CD8-positive, alpha-beta memory T cell (primary cell): Measurements from ENCODE around the gene CALML3. TPM values are rescaled to one million over a fixed set of nuclear protein-coding genes. Genes with fewer than 3 reads are reported as not detected.

Source experiments
- CTCF ChIA-PET: fragments of 350-600 bp; sonication (Branson Sonifier 250); formaldehyde crosslinking; loops from one replicate; lab custom pipeline; 2021; ENCODE audit warnings: antibody characterized with exemption; lab: Charles Lee
- POLR2A ChIA-PET: fragments of 350-600 bp; sonication (Branson Sonifier 250); formaldehyde crosslinking; loops from one replicate; lab custom pipeline; 2021; ENCODE audit warnings: antibody characterized with exemption; lab: Charles Lee
- DNase-seq, 5 donors: peaks; one replicate each; pipeline versions ENCODE4 v3.0.0 to v3.0.0-alpha.2; 2020 to 2022; ENCODE audit warnings: mixed read lengths in 1 of 5
- H3K27ac ChIP-seq: one replicate; pipeline ENCODE4 v1.7.0; 2013; ENCODE audit warnings: low read depth, mild to moderate bottlenecking, low read length, moderate library complexity
- H3K27me3 ChIP-seq: 2 replicates; pipeline ENCODE4 v1.7.0; 2013; ENCODE audit warnings: low read length, mild to moderate bottlenecking; ENCODE audit not compliant: insufficient read depth, poor library complexity, severe bottlenecking
- H3K36me3 ChIP-seq: 2 replicates; pipeline ENCODE4 v1.7.0; 2013; ENCODE audit warnings: mild to moderate bottlenecking, low read length, moderate library complexity; ENCODE audit not compliant: insufficient read depth
- H3K4me1 ChIP-seq: 2 replicates; pipeline ENCODE4 v1.7.0; 2013; ENCODE audit warnings: mild to moderate bottlenecking, low read length, moderate library complexity; ENCODE audit not compliant: insufficient read depth
- H3K4me3 ChIP-seq: 2 replicates; pipeline ENCODE4 v1.7.0; 2013; ENCODE audit warnings: mild to moderate bottlenecking, low read length
- H3K9me3 ChIP-seq: 2 replicates; pipeline ENCODE4 v1.7.0; 2013; ENCODE audit warnings: mild to moderate bottlenecking, low read length
- H3K27ac Mint-ChIP-seq, 8 donors: one replicate each; pipeline ENCODE4 v1.8.0; 2020 to 2021; ENCODE audit warnings: mixed read lengths in 8 of 8, mild to moderate bottlenecking in 6 of 8, inconsistent platforms in 3 of 8, moderate library complexity in 3 of 8
- H3K27me3 Mint-ChIP-seq, 2 donors: one replicate each; pipeline ENCODE4 v1.8.0; 2020 to 2021; ENCODE audit warnings: mixed read lengths in 2 of 2, mild to moderate bottlenecking in 1 of 2, moderate library complexity in 1 of 2
- H3K36me3 Mint-ChIP-seq, 3 donors: one replicate each; pipeline ENCODE4 v1.8.0; 2020 to 2021; ENCODE audit warnings: mixed read lengths in 3 of 3, inconsistent platforms in 1 of 3, mild to moderate bottlenecking in 1 of 3
- H3K4me1 Mint-ChIP-seq, 3 donors: one replicate each; pipeline ENCODE4 v1.8.0; 2020 to 2021; ENCODE audit warnings: mixed read lengths in 3 of 3, inconsistent platforms in 1 of 3, mild to moderate bottlenecking in 1 of 3
- H3K4me3 Mint-ChIP-seq, 7 donors: one replicate each; pipeline ENCODE4 v1.8.0; 2020 to 2021; ENCODE audit warnings: mixed read lengths in 7 of 7, mild to moderate bottlenecking in 6 of 7, moderate library complexity in 4 of 7, inconsistent platforms in 2 of 7
- H3K9me3 Mint-ChIP-seq, 5 donors: one replicate each; pipeline ENCODE4 v1.8.0; 2020 to 2022; ENCODE audit warnings: mixed read lengths in 5 of 5, mild to moderate bottlenecking in 3 of 5, moderate library complexity in 2 of 5, inconsistent platforms in 1 of 5
- polyA plus RNA-seq: library from polyadenylated mRNA; unstranded; fragments of 300-500 nt; fragmentation: Illumina TruSeq; gene quantifications from one replicate; pipeline ENCODE4 v1.2.3, GENCODE V29; 2021
- total RNA-seq, 2 experiments: library from RNA; stranded (reverse); gene quantifications; one replicate each; pipeline ENCODE4 v1.2.3, GENCODE V29; 2021

CALML3 gene
- total and polyA plus RNA-seq, 3 experiments from 2014 or later = not detected

DNA sequence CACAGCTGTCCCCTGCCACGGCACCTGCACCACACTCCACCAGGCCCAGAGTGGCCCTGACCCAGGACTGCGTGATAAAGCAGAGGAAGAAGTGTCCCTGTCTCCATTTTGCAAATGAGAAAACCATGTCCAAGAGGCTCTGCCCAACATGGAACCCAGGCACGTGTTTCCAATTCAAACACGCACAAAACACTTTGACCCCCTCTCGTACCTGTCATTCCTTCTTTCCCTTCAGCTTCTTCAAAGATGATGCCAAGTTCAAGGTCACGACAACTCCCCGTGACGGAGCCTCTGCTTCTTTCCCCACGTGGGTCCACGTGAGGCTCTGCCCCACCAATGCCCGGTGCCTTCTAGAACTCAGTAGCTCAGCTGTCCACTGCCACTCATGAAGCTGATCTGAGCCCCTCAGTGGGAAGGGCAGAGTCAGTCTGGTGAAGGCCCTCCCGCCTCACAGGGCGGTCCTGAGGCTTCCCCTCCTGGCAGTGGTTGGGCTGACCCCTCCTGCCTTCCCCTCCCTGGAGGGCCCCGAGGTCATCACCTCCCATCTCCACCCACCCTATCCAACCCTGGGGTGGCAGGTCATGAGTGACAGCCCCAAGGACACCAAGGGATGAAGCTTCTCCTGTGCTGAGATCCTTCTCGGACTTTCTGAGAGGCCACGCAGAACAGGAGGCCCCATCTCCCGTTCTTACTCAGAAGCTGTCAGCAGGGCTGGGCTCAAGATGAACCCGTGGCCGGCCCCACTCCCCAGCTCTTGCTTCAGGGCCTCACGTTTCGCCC lies 44.4 kb upstream of the CALML3 start:
- Mint-ChIP-seq H3K9me3 (no peaks in the 10 kb centered on the region), H3K4me1 (no peaks in the 10 kb centered on the region), H3K27me3 (peaks cover 2 to 13% of the 10 kb centered on the region in 2 donors), H3K4me3 (no peak overlapping the region), H3K27ac (no peak overlapping the region), H3K36me3 (no peaks in the 10 kb centered on the region)
- Histone ChIP-seq H3K9me3 (no peaks in the 10 kb centered on the region), H3K4me1 (no peaks in the 10 kb centered on the region), H3K27ac (peak overlapping the region; percentile 91), H3K4me3 (no peak overlapping the region), H3K27me3 (no peaks in the 10 kb centered on the region), H3K36me3 (no peaks in the 10 kb centered on the region)
- DNase-seq = no peak
- POLR2A ChIA-PET = no interaction called here
- CTCF ChIA-PET = no interaction called here

DNA sequence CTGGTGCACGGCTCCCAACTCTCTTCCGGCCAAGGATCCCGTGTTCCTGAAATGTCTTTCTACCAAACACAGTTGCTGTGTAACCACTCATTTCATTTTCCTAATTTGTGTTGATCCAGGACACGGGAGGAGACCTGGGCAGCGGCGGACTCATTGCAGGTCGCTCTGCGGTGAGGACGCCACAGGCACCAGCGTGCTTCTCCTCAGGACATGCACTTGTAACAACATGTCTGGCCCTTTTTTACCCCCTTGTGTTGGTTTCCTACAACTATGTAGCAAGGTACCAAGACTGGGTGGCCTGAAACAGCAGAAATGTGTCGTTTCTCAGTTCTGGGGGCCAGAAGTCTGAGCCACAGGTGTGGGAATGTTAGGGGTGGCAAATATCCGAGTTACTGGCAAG lies 43.6 kb upstream of the CALML3 start:
- no peak overlapping the region for H3K4me3 ChIP-seq
- no peaks in the 10 kb centered on the region for H3K9me3 ChIP-seq
- no peaks in the 10 kb centered on the region for H3K27me3 ChIP-seq
- no peaks in the 10 kb centered on the region for H3K36me3 ChIP-seq
- CTCF ChIA-PET = no interaction called here
- Mint-ChIP-seq H3K27ac (no peak overlapping the region), H3K36me3 (no peaks in the 10 kb centered on the region), H3K27me3 (peaks cover 4 to 13% of the 10 kb centered on the region in 2 donors), H3K4me1 (no peaks in the 10 kb centered on the region), H3K4me3 (no peak overlapping the region), H3K9me3 (no peaks in the 10 kb centered on the region)
- POLR2A ChIA-PET = no interaction called here
- DNase-seq = no peak
- peak overlapping the region; percentile 91 for H3K27ac ChIP-seq
- no peaks in the 10 kb centered on the region for H3K4me1 ChIP-seq

DNA sequence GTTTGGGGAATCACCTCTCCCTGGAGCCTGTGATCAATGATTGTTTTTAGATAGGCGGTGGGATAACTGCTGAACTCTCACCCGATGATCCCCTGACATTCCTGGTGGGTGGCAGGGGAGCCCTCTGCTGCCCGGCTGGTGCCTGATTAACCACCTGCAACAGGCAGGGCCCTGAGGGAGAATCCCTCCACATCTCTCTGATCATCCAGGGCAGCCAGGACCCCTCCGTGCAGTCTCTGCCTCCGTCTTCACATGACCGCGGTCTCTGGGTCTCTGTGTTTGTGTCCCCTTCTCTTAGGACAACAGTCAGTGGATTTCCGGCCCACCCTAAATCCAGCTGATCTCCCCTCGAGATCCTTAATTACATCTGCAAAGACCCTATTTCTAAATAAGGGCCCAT lies 42.7 kb upstream of the CALML3 start:
- Mint-ChIP-seq H3K4me1 (no peaks in the 10 kb centered on the region), H3K27me3 (peaks cover 5 to 15% of the 10 kb centered on the region in 2 donors), H3K27ac (no peak overlapping the region), H3K9me3 (no peaks in the 10 kb centered on the region), H3K4me3 (no peak overlapping the region), H3K36me3 (no peaks in the 10 kb centered on the region)
- POLR2A ChIA-PET = no interaction called here
- no peak overlapping the region for H3K4me3 ChIP-seq
- no peaks in the 10 kb centered on the region for H3K36me3 ChIP-seq
- DNase-seq = no peak
- CTCF ChIA-PET = no interaction called here
- H3K27ac ChIP-seq = no peak overlapping the region
- no peaks in the 10 kb centered on the region for H3K9me3 ChIP-seq
- no peaks in the 10 kb centered on the region for H3K4me1 ChIP-seq
- H3K27me3 ChIP-seq = no peaks in the 10 kb centered on the region

DNA sequence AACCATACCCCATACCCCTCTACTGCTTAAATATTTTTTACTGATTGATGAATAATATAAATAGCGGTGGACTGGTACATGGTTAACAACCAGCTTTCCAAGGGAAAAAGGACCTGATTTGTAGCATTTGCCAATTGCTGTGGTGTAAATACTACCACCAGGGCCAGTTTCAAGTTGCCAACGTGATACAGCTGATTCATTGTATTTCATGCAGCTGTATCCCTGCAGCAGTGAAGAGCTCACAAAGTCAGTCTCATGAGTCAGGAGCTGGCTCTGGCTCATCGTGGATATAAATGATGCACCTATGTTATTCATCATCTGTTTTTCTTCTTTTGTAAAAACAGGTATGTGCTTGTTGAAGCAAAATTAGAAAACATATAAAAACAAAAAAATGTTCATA lies 40.6 kb upstream of the CALML3 start:
- CTCF ChIA-PET = no interaction called here
- Histone ChIP-seq H3K27ac (no peak overlapping the region), H3K36me3 (no peaks in the 10 kb centered on the region), H3K27me3 (no peaks in the 10 kb centered on the region), H3K9me3 (no peaks in the 10 kb centered on the region), H3K4me1 (no peaks in the 10 kb centered on the region), H3K4me3 (no peak overlapping the region)
- H3K36me3 Mint-ChIP-seq = no peaks in the 10 kb centered on the region
- H3K4me3 Mint-ChIP-seq = no peak overlapping the region
- DNase-seq = no peak
- POLR2A ChIA-PET = no interaction called here
- H3K4me1 Mint-ChIP-seq = no peaks in the 10 kb centered on the region
- peaks cover 5 to 20% of the 10 kb centered on the region in 2 donors for H3K27me3 Mint-ChIP-seq
- H3K27ac Mint-ChIP-seq = no peak overlapping the region
- no peaks in the 10 kb centered on the region for H3K9me3 Mint-ChIP-seq

DNA sequence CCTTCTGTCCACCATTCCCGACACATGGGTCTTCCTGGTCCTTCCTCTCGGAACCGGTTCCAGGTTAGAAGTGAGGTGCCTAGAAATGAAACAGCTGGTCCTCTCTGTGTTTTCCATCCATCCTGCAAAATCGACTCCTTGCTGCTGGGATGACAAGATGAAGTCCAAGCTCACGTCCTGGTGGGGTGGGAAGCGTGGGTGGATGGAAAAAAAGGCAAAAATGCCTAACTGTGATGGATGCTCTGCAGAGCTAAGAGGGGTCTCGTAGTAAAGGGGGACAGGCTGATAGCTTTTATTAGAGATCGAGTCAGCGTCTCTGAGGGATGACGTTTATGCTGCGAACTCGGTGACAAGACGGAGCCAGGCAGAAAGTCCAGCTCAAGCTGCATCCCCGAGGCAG lies 39.5 kb upstream of the CALML3 start:
- CTCF ChIA-PET = no interaction called here
- H3K27ac Mint-ChIP-seq = no peak overlapping the region

DNA sequence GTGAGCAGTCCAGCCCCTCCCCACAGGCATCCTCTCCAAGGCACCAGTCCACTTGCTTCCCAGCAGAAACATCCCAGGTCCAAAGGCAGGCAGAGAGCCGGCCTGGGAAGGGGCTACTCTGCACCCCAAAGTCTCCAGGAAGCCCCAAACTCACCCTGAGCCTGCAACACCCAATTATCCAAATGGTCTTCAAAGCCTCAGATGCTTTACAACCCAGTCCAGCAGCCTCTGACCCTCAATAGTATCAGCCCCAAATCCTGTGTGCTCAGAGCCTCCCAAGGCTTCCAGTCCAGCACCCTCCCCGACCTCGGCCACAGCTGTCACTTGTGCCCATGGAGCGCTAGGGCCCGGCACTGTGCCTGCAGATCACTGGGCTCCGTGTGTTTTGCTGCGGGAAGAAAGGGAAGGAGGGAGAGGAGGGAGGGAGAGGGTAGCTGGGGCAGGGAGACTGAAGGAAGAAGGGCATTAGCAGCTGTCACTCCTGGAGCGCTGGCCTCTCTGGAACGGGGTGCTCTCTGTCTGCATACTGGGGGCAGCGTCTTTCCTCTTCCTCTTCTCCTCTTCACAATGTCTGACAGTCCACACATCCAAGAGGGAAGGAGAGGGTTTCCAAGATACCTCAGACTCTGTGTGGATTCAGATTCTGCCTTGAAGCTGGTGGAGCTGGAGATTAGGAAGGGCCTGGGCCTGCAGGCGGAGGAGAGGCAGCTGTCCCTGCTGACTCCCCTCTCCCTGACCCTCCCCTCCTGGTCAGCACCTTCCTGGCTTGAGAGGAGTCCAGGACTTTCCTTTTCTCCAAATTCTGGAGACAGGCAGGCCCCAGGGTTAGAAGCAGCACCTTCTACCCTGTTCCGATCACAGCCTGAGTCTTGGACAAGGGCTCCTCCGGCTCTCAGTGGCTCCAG lies 38.6 kb upstream of the CALML3 start:
- Mint-ChIP-seq H3K36me3 (no peaks in the 10 kb centered on the region), H3K9me3 (no peaks in the 10 kb centered on the region), H3K27me3 (peaks cover 5 to 18% of the 10 kb centered on the region in 2 donors), H3K4me1 (no peaks in the 10 kb centered on the region), H3K27ac (no peak overlapping the region), H3K4me3 (no peak overlapping the region)
- Histone ChIP-seq H3K4me3 (no peak overlapping the region), H3K27ac (peak overlapping the region; percentile 76), H3K36me3 (no peaks in the 10 kb centered on the region), H3K9me3 (no peaks in the 10 kb centered on the region), H3K27me3 (no peaks in the 10 kb centered on the region), H3K4me1 (no peaks in the 10 kb centered on the region)
- POLR2A ChIA-PET = no interaction called here
- DNase-seq = no peak
- CTCF ChIA-PET = no interaction called here

More for the DNA sequence above, 39.5 kb upstream of the CALML3 start:
- POLR2A ChIA-PET = no interaction called here
- Histone ChIP-seq H3K4me3 (no peak overlapping the region), H3K4me1 (no peaks in the 10 kb centered on the region), H3K27me3 (no peaks in the 10 kb centered on the region), H3K27ac (peak overlapping the region; percentile 76), H3K9me3 (no peaks in the 10 kb centered on the region), H3K36me3 (no peaks in the 10 kb centered on the region)
- H3K27me3 Mint-ChIP-seq = peaks cover 5 to 20% of the 10 kb centered on the region in 2 donors
- H3K4me1 Mint-ChIP-seq = no peaks in the 10 kb centered on the region
- no peak for DNase-seq
- H3K4me3 Mint-ChIP-seq = no peak overlapping the region
- no peaks in the 10 kb centered on the region for H3K9me3 Mint-ChIP-seq
- H3K36me3 Mint-ChIP-seq = no peaks in the 10 kb centered on the region

DNA sequence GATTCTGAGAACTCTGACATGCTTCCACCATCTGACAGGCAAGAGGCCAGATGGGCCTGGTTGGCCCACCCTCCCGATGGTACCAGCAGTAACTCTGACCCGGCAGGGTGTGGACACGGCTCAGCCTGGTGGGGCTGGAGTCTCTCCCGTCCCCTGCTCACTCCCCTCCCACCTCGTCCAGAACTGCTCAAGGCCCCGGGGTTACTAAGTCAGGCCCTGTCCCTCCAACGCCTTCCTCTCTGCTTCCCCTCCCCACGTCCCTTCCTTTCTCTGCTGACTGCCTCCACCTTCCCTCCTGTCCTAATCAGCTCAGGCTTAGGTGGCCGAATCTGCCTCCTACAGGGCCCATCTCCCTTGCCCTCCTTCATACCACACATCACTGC lies 37.9 kb upstream of the CALML3 start:
- Histone ChIP-seq H3K27me3 (no peaks in the 10 kb centered on the region), H3K9me3 (no peaks in the 10 kb centered on the region), H3K4me3 (no peak overlapping the region), H3K27ac (peak overlapping the region; percentile 76), H3K4me1 (no peaks in the 10 kb centered on the region), H3K36me3 (no peaks in the 10 kb centered on the region)
- H3K4me3 Mint-ChIP-seq = no peak overlapping the region
- POLR2A ChIA-PET = no interaction called here
- CTCF ChIA-PET = no interaction called here
- no peaks in the 10 kb centered on the region for H3K9me3 Mint-ChIP-seq
- H3K36me3 Mint-ChIP-seq = no peaks in the 10 kb centered on the region
- no peak for DNase-seq
- peaks cover 6 to 14% of the 10 kb centered on the region in 2 donors for H3K27me3 Mint-ChIP-seq
- no peaks in the 10 kb centered on the region for H3K4me1 Mint-ChIP-seq
- no peak overlapping the region for H3K27ac Mint-ChIP-seq
